HAP-1 (cell line): ENCODE results near the gene TMA16.
"Not testable (repeated sequence)": the region's sequence is repeated elsewhere in the genome, so short reads cannot be mapped to it uniquely, and the experiment has no call there.

Experiments used
- DNase-seq, 2 experiments: peaks; one replicate each; pipeline ENCODE4 v3.0.0-alpha.2; 2016 to 2020; ENCODE audit warnings: low spot score in 2 of 2
- H3K27me3 ChIP-seq: fragments of 250-450 bp; sonication (Bioruptor Pico); 2 replicates; pipeline ENCODE4 v1.5.1; 2020; ENCODE audit warnings: low read depth, mild to moderate bottlenecking, moderate library complexity
- H3K36me3 ChIP-seq: fragments of 250-450 bp; sonication (Bioruptor Pico); replicated peaks from 2 replicates; pipeline ENCODE4 v1.5.1; 2020; ENCODE audit warnings: mild to moderate bottlenecking
- H3K4me1 ChIP-seq: fragments of 250-450 bp; sonication (Bioruptor Pico); 2 replicates; pipeline ENCODE4 v1.5.1; 2020; ENCODE audit warnings: mild to moderate bottlenecking
- H3K4me3 ChIP-seq: fragments of 250-450 bp; sonication (Bioruptor Pico); 2 replicates; pipeline ENCODE4 v1.5.1; 2020; ENCODE audit warnings: mild to moderate bottlenecking, moderate library complexity
- H3K9me3 ChIP-seq: fragments of 250-450 bp; sonication (Bioruptor Pico); 2 replicates; pipeline ENCODE4 v1.5.1; 2020; ENCODE audit warnings: mild to moderate bottlenecking, moderate library complexity
- in situ Hi-C: fragments of 300-500 bp; cut with MboI; formaldehyde crosslinking; loops from 3 replicates; pipeline ENCODE4 v1.14.3; 2020; ENCODE audit warnings: low sequenced_read_pairs, inconsistent platforms, mixed read lengths

The TMA16 gene

GRCh38 chr4:163494360-163495241, at the start of gene TMA16:
Gene TMA16 (plus strand): TSS chr4:163494690. CDS start chr4:163494802, 112 bp downstream.
- Histone ChIP-seq H3K4me3 (peak within 1 kb of the TSS; percentile 93), H3K36me3 (no peaks in the 10 kb centered on the region; the same call in 1 of the 2 replicates), H3K9me3 (no peaks in the 10 kb centered on the region), H3K27me3 (no peaks in the 10 kb centered on the region), H3K4me1 (peaks cover 3% of the 10 kb centered on the region; the same call in 1 of the 2 replicates)
- peak; percentile 85 to 92 for DNase-seq
- in situ Hi-C loops = no loop called here

- in situ Hi-C loops, H3K36me3 ChIP-seq, H3K9me3 ChIP-seq, H3K4me1 ChIP-seq, H3K27me3 ChIP-seq, DNase-seq, H3K4me3 ChIP-seq: not testable (repeated sequence)
Measured at GRCh38 chr4:163447023-163447422, 47.5 kb upstream of the TMA16 start.

- no peaks in the 10 kb centered on the region for H3K9me3 ChIP-seq
Measured at GRCh38 chr4:163447481-163447880, 47.0 kb upstream of the TMA16 start.

DNA sequence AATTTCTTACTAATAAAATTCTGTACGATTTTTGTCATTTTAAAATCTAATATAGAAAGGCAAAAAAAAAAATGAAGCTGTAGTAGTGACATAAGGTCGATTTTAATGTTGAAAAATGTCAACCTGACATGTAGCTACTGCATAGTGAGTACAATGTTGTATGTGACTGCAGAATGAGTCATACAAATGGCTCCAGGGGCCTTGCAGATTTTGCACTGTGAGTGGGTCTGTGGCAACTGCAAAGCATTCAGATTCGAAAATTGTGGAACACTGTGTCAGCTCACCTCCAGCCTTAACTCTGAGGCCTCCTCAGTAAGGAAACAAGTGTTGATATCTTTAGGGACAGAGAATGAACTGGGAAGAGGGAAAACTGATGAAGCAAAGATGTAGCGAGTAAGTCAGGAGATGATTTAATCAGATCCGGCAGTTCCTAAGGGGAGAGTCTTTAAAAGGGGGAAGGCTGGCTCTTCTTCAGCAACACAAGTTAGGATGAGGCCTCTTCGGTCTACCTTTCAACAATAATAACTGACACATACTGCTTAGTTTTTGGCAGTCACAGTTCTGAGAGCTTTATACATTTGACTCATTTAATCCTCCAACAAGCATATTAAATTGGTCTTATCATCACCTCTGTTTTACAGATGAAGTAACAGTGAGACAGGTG, 45.8 kb upstream of the TMA16 start:
- DNase-seq = no peak
- no peak overlapping the region for H3K4me3 ChIP-seq
- in situ Hi-C loops = no loop called here
- no peaks in the 10 kb centered on the region for H3K9me3 ChIP-seq
- H3K27me3 ChIP-seq = no peaks in the 10 kb centered on the region
- H3K4me1 ChIP-seq = no peaks in the 10 kb centered on the region
- no peaks in the 10 kb centered on the region for H3K36me3 ChIP-seq

More at GRCh38 chr4:163447481-163447880, 47.0 kb upstream of the TMA16 start:
- H3K4me1 ChIP-seq = no peaks in the 10 kb centered on the region
- in situ Hi-C loops = no loop called here
- no peak overlapping the region for H3K4me3 ChIP-seq
- H3K27me3 ChIP-seq = no peaks in the 10 kb centered on the region
- no peak for DNase-seq
- H3K36me3 ChIP-seq = no peaks in the 10 kb centered on the region

- Histone ChIP-seq H3K27me3 (no peaks in the 10 kb centered on the region), H3K4me3 (no peak overlapping the region), H3K9me3 (no peaks in the 10 kb centered on the region), H3K4me1 (no peaks in the 10 kb centered on the region), H3K36me3 (no peaks in the 10 kb centered on the region)
- in situ Hi-C loops = no loop called here
- no peak for DNase-seq
Measured at GRCh38 chr4:163462556-163462955, 31.9 kb upstream of the TMA16 start.

DNA sequence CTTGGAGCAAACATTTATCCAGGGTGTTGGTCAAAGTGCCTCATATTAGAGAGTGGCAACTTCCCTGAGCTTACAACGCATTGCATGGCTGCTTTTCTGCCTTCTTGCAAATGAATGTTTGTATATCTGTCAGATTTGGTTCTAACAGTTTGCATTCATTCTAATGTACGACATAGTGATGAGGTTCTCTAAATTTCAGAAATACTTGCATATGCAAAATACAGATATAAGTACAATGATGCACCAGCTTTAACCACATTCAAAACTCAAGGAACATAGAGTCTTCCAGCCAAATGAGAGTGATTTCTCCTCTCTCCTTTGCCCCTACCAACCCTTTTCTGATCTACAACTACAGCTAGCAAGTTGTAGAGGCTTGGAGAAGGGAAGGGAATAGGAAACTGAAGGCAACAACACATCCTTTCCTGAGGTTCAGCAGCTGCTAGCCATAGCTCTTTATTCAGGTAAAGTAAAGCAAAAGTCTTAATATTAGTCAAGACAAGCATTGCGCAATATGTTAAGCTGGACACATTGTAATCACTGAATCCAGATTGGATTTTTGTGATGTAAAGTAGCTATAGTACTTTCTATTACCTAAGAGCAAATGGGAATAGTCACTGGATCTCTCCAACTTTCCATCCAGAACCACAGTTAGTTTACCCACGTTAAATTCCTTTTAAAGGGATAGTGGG, 27.3 kb upstream of the TMA16 start:
- in situ Hi-C loops = no loop called here
- H3K36me3 ChIP-seq = no peaks in the 10 kb centered on the region
- DNase-seq = no peak
- H3K4me3 ChIP-seq = no peak overlapping the region
- H3K9me3 ChIP-seq = no peaks in the 10 kb centered on the region
- no peaks in the 10 kb centered on the region for H3K4me1 ChIP-seq
- H3K27me3 ChIP-seq = peaks cover 4% of the 10 kb centered on the region

GRCh38 chr4:163470391-163470790, 24.1 kb upstream of the TMA16 start:
- peaks cover 4% of the 10 kb centered on the region for H3K27me3 ChIP-seq

DNA sequence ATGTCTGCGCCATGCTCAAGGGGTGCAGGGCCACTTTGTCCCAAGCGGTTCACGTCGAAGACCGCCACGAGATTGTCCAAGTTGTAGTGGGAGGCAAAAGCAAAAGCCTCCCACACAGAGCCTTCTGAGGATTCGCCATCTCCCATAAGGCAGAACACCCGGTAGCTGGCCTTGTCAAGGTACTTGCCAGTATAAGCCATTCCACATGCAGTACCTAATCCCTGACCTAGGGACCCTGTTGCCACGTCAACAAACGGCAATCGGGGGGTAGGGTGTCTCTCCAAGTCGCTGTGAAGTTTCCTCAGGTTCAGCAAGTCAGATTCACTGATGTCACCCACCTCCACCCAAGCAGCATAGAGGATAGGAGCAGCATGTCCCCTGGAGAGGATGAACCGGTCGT, 21.4 kb upstream of the TMA16 start:
- Histone ChIP-seq H3K36me3 (no peaks in the 10 kb centered on the region), H3K27me3 (peaks cover 4% of the 10 kb centered on the region), H3K4me3 (no peak overlapping the region), H3K9me3 (no peaks in the 10 kb centered on the region), H3K4me1 (no peaks in the 10 kb centered on the region)
- in situ Hi-C loops = no loop called here
- DNase-seq = no peak

More at GRCh38 chr4:163470391-163470790, 24.1 kb upstream of the TMA16 start:
- Histone ChIP-seq H3K9me3 (no peaks in the 10 kb centered on the region), H3K4me3 (no peak overlapping the region), H3K4me1 (no peaks in the 10 kb centered on the region), H3K36me3 (no peaks in the 10 kb centered on the region)
- in situ Hi-C loops = no loop called here
- no peak for DNase-seq

DNA sequence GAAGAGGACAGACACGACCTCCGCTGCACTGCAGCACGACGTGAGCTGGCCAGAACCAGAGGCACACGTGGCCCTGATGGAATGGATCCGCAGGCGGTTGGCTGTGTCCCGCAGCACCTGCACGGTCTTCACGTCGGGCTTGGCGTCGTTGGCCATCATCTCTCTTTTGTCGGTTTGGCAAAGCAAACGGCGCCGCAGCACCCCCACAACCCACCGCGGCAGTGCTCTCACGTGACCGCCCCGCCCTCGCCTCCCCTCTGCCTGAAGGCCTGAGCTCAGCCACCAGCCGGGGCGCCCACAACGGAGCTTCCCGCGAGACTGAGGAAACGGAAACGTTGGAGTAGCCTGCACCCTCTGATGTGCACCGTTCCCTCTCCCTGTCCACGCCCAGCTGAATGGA, 20.9 kb upstream of the TMA16 start, which contains the start of gene TKTL2:
Gene TKTL2, minus strand, starts transcription at position 179 of the 400 bp plus-strand sequence. Its CDS starts 20 bp downstream, at position 159.
- H3K4me3 ChIP-seq = no peak within 1 kb of the TSS
- H3K27me3 ChIP-seq = peaks cover 4% of the 10 kb centered on the region
- no peaks in the 10 kb centered on the region for H3K9me3 ChIP-seq
- in situ Hi-C loops = no loop called here
- no peaks in the 10 kb centered on the region for H3K36me3 ChIP-seq
- no peak for DNase-seq
- H3K4me1 ChIP-seq = no peaks in the 10 kb centered on the region

DNA sequence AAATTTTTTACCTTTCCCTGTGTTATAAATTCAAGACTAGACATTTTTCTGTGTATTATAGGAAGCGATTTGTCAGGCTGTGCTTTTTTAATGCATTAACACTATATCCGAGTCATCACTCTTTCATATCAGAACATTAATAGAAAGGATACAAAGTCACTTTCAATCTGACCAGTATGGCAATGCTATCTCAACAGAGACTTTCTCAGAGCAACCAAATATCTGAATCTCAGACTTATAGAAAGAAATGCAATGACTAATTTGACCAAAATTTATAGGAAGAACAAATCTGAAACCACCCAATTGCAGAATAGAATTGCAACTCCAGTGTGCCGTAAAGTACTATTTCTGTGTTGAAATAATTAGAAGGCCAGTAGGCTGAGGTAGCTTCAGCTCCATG, 20.5 kb upstream of the TMA16 start:
- Histone ChIP-seq H3K27me3 (peaks cover 4% of the 10 kb centered on the region), H3K9me3 (no peaks in the 10 kb centered on the region), H3K4me3 (no peak overlapping the region), H3K4me1 (no peaks in the 10 kb centered on the region), H3K36me3 (no peaks in the 10 kb centered on the region)
- DNase-seq = no peak
- in situ Hi-C loops = no loop called here

DNA sequence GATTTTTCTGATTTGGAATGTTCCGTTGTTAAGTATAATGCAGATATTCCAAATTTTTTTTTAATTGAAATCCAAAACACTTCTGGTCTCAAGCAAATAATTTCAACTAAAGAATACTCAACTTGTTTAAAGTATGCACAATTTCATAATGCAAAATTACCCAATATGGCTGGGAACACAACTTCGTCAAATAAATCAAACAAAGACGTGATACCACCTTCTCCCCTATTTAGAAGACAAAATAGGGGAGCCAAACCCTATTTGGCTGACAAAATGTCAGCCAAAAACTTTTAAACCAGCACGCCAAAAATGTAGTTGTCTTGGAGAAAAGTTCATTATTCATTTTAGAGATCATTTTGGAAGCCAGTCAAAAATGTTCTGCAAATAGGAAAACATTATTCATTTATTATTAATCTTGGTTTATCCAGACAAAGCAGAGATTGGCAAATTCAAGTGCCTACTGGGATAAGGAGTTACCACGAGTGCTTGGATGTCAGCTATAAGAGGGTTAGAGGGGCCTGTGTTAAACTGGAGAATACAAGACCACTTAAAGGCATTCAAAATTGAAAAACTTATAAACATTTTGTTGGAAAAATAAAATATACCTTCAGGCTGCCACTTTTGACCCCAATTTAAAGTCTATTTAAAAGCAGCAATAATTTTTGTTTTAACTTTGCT, 17.6 kb upstream of the TMA16 start:
- no peaks in the 10 kb centered on the region for H3K27me3 ChIP-seq
- in situ Hi-C loops = no loop called here
- no peaks in the 10 kb centered on the region for H3K36me3 ChIP-seq
- DNase-seq = no peak
- no peak overlapping the region for H3K4me3 ChIP-seq
- H3K4me1 ChIP-seq = no peaks in the 10 kb centered on the region
- H3K9me3 ChIP-seq = no peaks in the 10 kb centered on the region

DNA sequence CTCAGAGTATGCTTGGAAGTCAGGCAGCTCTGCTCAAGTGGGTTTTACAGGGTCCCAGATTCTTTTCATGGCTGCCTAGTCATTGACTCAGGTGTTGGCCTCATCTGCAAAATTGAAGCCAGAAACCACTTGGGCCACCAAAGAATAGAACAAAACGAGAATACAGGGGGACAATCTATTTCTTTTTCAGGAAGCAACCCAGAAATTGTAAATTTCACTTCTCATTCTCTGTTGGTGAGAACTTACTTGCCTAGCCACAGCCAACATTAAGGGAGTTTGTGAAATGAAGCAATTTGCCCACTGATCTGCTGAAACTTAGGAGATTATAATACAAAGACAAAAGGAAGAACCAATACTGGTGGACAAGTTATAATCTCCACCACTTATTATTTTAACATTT, 12.3 kb upstream of the TMA16 start:
- H3K36me3 ChIP-seq = no peaks in the 10 kb centered on the region
- DNase-seq = no peak
- no peaks in the 10 kb centered on the region for H3K27me3 ChIP-seq
- no peaks in the 10 kb centered on the region for H3K9me3 ChIP-seq
- no peak overlapping the region for H3K4me3 ChIP-seq
- no peaks in the 10 kb centered on the region for H3K4me1 ChIP-seq
- in situ Hi-C loops = no loop called here

DNA sequence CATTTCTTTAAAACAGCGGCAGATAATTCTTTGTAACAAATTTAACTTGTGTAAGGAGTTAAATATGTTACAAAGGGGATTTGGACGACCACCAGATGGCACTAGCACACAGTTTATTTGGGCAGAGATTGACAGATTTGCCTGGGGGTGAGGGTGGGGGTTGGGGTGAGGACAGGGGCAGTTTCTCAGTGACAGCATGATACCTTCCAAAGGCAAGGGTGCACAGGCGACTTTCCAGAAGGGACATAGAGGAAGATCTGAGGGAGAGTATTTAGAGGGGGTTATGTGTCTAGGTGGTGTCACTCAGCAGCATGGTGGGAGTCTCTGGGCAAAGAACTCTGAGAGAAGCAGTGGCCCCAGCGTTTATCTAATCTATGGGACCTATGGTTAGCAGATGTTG, 9.6 kb upstream of the TMA16 start:
- in situ Hi-C loops = no loop called here
- Histone ChIP-seq H3K4me3 (no peak overlapping the region), H3K9me3 (no peaks in the 10 kb centered on the region), H3K27me3 (no peaks in the 10 kb centered on the region), H3K36me3 (no peaks in the 10 kb centered on the region), H3K4me1 (no peaks in the 10 kb centered on the region)
- peak; percentile 55 to 86 for DNase-seq
